Testis (tissue), 3 donors: Measurements from ENCODE around the gene APOBEC3A. TPM values are rescaled to one million over a fixed set of nuclear protein-coding genes. Genes with fewer than 3 reads are reported as not detected.

Experiments
- DNase-seq: peaks from one replicate; pipeline ENCODE4 v3.0.0-alpha.2; 2019
- H3K27ac ChIP-seq, 2 donors: fragments of 200-600 bp; sonication (generic); one replicate each; pipeline ENCODE4 v1.5.1; 2019
- H3K27me3 ChIP-seq: fragments of 200-600 bp; sonication (generic); one replicate; pipeline ENCODE4 v1.5.1; 2019
- H3K36me3 ChIP-seq: fragments of 200-600 bp; sonication (generic); one replicate; pipeline ENCODE4 v1.5.1; 2017; ENCODE audit warnings: low read depth; ENCODE audit errors: missing control alignments
- H3K4me1 ChIP-seq: fragments of 200-600 bp; sonication (generic); one replicate; pipeline ENCODE4 v1.5.1; 2019
- H3K4me3 ChIP-seq, 2 donors: fragments of 200-600 bp; sonication (generic); one replicate each; pipeline ENCODE4 v1.5.1; 2017 to 2019
- H3K9me3 ChIP-seq: fragments of 200-600 bp; sonication (generic); one replicate; pipeline ENCODE4 v1.5.1; 2017
- CTCF ChIP-seq, 3 experiments: fragments of 450-650 bp in 2 of 3; fragments of 200-600 bp in 1 of 3; sonication (generic) in 1 of 3; IDR thresholded peaks; one replicate each; pipeline ENCODE4 v1.5.1; 2016 to 2019; ENCODE audit warnings: antibody characterized with exemption in 3 of 3, mild to moderate bottlenecking in 2 of 3, moderate library complexity in 1 of 3
- POLR2A ChIP-seq: fragments of 450-650 bp; IDR thresholded peaks from one replicate; pipeline ENCODE4 v1.6.1; 2017; ENCODE audit warnings: antibody characterized with exemption, mild to moderate bottlenecking, moderate library complexity
- WGBS, 2 donors: methylation state at CpG; one replicate each; pipeline ENCODE4 v1.1.5; 2018; 5-methylcytosine and 5-hydroxymethylcytosine counted together
- intact Hi-C: fragments of 100-400 bp; cut with DNase I; formaldehyde crosslinking; loops from one replicate; pipeline ENCODE4 v1.15.1; 2023; ENCODE audit warnings: low total_unique reads
- polyA plus RNA-seq: library from polyadenylated mRNA; stranded (reverse); fragments of 350-450 nt; fragmentation: Illumina TruSeq; extraction: RNeasy Lipid Tissue Mini Kit (QIAGEN cat#74804); gene quantifications from one replicate; pipeline ENCODE4 v1.2.3, GENCODE V29; 2014; ENCODE audit warnings: low read depth, low replicate concordance; ENCODE audit not compliant: insufficient read depth
- total RNA-seq, 2 donors: library from RNA; depleted of rRNA; stranded (reverse); fragments of >200 nt; gene quantifications; one replicate each; pipeline ENCODE4 v1.2.3, GENCODE V29; 2016

APOBEC3A gene
- total and polyA plus RNA-seq, 3 donors from 2014 or later: 0.50 to 1.1 TPM; not detected in 1

DNA sequence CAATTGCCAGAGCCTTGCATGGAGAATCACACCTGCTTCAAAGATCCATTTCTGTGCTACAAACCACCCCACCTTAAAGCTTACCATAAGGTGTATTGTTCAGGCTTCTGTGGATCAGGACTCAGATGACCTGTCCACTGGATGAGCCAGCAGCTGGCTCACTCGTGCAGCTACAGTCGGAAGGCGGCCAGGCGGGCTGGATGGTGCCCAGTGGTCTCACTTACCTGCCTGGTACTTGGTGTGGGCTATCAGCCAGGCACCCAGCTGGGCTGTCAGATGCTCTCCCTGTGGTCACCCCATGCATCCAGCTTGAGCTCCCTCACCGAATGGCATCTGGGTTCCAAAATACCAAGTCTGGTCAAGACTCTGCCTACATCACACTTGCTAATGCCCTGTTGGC is 13.8 kb downstream of the APOBEC3A start:
- no peaks in the 10 kb centered on the region for H3K36me3 ChIP-seq
- H3K4me1 ChIP-seq: no peaks in the 10 kb centered on the region
- DNase-seq: no peak
- no peaks in the 10 kb centered on the region for H3K9me3 ChIP-seq
- no peak overlapping the region for H3K27ac ChIP-seq
- 83 to 94% methylated on average over 5 of the region's 5 CpGs for WGBS, 2 donors
- no peak for TF ChIP-seq CTCF (IDR thresholded peaks at IDR 0.05)
- intact Hi-C loops: no loop called here
- H3K4me3 ChIP-seq: no peak overlapping the region
- no peaks in the 10 kb centered on the region for H3K27me3 ChIP-seq

DNA sequence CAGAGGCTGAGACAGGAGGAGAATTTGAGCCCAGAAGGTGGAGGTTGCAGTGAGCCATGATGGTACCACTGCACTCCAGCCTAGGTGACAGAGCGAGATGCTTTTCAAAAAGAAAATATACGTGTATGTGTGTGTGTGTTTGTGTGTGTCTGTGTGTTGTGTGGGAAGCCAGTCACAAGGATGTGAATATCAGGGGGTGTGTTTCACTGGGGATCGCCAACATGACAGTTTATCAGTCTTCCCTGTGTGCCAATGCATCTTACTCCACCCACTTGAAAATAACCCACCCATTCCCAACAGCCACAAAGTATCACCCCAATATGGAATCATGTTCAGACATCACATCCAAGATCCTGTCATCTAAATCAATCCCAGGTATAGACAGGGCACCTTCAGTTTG is 14.4 kb downstream of the APOBEC3A start:
- Histone ChIP-seq H3K27ac (no peak overlapping the region), H3K36me3 (no peaks in the 10 kb centered on the region), H3K27me3 (no peaks in the 10 kb centered on the region), H3K9me3 (no peaks in the 10 kb centered on the region), H3K4me1 (no peaks in the 10 kb centered on the region), H3K4me3 (no peak overlapping the region)
- WGBS, 2 donors: 88 to 93% methylated on average over 3 of the region's 3 CpGs
- TF ChIP-seq CTCF (IDR thresholded peaks at IDR 0.05) (no peak), POLR2A (no peak)
- DNase-seq: no peak
- intact Hi-C loops: no loop called here

DNA sequence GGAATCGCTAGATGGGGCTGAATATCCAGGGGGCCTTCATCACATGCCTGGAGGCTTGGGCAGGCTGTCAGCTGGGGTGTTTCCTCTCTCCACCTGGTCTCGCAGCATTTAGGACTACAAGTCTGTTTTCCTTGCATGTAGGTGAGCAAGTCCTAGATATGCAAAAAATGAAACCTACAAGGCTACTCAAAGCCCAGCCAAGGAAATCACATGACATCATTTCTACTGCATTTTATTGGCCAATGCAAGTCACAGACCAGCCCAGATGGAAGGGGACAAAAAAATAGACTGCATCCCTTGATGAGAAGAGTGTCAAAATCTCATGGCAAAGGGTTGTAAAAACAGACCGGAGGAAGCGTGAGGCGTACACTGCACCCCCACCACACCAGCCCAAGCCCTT is 15.1 kb downstream of the APOBEC3A start:
- Histone ChIP-seq H3K27me3 (no peaks in the 10 kb centered on the region), H3K4me1 (no peaks in the 10 kb centered on the region), H3K4me3 (no peak overlapping the region), H3K36me3 (no peaks in the 10 kb centered on the region), H3K9me3 (no peaks in the 10 kb centered on the region), H3K27ac (no peak overlapping the region)
- WGBS, 2 donors: 80 to 89% methylated on average over 5 of the region's 5 CpGs
- TF ChIP-seq CTCF (IDR thresholded peaks at IDR 0.05): no peak
- TF ChIP-seq POLR2A: no peak
- intact Hi-C loops: no loop called here
- no peak for DNase-seq

- H3K27ac ChIP-seq: no peak overlapping the region
- TF ChIP-seq CTCF (IDR thresholded peaks at IDR 0.05): peak; percentile 35 to 69 (median 59)
- TF ChIP-seq POLR2A: no peak
- no peaks in the 10 kb centered on the region for H3K27me3 ChIP-seq
- H3K4me1 ChIP-seq: no peaks in the 10 kb centered on the region
- no peaks in the 10 kb centered on the region for H3K36me3 ChIP-seq
- H3K9me3 ChIP-seq: no peaks in the 10 kb centered on the region
- intact Hi-C loops: no loop called here
- DNase-seq: peak; percentile 63
- WGBS, 2 donors: 63 to 69% methylated on average over 15 of the region's 15 CpGs
- H3K4me3 ChIP-seq: no peak overlapping the region
Observed at GRCh38 chr22:38973289-38974169, 16.1 kb downstream of the APOBEC3A start.
